ENCODE data around the gene PHKG1. TPM values are rescaled to one million over a fixed set of nuclear protein-coding genes. Genes with fewer than 3 reads are reported as not detected.
"Not testable (repeated sequence)": the region's sequence is repeated elsewhere in the genome, so short reads cannot be mapped to it uniquely, and the experiment has no call there.

PHKG1 gene
- total RNA-seq, 2 experiments from 2014 or later, result 2.4 to 3.0 TPM

DNA sequence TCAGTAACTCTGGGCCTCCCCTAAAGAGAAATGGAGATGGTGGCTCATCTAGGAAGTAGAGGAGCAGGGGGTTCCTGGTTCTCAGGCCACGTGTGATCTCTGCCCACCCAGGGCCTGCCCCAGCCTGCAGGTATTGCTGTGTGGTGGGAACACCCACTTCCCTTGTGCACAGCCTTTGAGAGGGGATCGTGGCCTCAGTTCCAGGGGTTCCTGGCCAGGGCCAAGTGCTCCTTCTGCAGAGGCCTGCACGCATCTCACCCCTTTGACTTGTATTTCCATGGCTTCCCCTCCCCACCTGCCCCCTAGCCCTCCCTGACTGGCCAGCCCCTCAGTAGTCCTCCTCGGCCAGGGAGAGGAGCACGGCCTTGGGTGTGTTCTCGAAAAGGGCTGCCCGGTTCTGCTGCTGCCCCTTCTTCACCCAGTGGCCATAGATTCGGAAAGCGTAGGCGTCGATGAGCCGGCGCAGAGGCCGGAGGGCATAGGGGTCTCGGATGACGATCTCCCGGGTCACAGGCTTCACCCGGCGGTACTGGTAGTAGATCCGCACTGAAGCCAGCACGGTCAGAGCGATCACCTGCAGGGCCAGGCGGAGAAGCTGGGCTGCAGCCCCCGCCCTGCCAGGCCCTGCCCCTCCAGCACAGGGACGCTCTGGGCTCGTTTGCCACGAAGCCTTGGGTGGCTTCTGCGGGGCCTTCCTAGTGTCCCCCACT lies 11.9 kb downstream of the PHKG1 start:
- POLR2A ChIA-PET, H3K27me3 Mint-ChIP-seq: not testable (repeated sequence)
- peaks cover 23% of the 10 kb centered on the region for H3K36me3 Mint-ChIP-seq

DNA sequence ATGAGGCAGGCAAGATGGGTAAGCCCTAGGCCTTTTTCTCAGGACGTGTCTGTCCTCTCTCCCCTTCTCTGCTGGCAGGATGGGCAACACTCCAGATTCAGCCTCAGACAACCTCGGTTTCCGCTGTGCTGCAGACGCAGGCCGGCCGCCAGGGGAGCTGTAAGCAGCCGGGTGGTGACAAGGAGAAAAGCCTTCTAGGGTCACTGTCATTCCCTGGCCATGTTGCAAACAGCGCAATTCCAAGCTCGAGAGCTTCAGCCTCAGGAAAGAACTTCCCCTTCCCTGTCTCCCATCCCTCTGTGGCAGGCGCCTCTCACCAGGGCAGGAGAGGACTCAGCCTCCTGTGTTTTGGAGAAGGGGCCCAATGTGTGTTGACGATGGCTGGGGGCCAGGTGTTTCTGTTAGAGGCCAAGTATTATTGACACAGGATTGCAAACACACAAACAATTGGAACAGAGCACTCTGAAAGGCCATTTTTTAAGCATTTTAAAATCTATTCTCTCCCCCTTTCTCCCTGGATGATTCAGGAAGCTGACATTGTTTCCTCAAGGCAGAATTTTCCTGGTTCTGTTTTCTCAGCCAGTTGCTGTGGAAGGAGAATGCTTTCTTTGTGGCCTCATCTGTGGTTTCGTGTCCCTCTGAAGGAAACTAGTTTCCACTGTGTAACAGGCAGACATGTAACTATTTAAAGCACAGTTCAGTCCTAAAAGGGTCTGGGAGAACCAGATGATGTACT lies 13.1 kb downstream of the PHKG1 start:
- Mint-ChIP-seq H3K27me3 (no peaks in the 10 kb centered on the region), H3K9me3 (no peaks in the 10 kb centered on the region), H3K4me3 (no peak overlapping the region), H3K36me3 (peaks cover 25% of the 10 kb centered on the region), H3K27ac (no peak overlapping the region), H3K4me1 (ENCODE audit: low read depth) (no peaks in the 10 kb centered on the region)
- intact Hi-C loops (cut with micrococcal nuclease), result no loop called here
- POLR2A ChIA-PET, result no interaction called here
- CTCF ChIA-PET, result no interaction called here
- DNase-seq, result no peak

More for the DNA sequence above, 11.9 kb downstream of the PHKG1 start:
- H3K27ac Mint-ChIP-seq; H3K4me3 Mint-ChIP-seq; H3K9me3 Mint-ChIP-seq; H3K4me1 Mint-ChIP-seq (ENCODE audit: low read depth); CTCF ChIA-PET; intact Hi-C loops (cut with micrococcal nuclease); DNase-seq: not testable (repeated sequence)

DNA sequence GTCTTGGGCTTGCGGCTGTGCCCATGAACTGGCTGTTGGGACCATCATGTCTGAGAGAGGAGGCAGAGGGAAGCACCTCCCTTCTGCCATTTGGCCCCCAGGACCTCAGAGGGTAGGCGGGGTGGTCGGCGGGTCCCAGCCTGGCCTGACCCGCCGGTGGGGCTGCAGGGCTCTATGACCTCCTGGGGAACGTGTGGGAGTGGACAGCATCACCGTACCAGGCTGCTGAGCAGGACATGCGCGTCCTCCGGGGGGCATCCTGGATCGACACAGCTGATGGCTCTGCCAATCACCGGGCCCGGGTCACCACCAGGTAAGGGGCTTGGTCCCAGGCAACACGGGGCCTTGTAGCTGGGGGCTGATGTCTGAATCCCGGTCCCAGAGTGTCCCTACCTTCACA lies 14.6 kb downstream of the PHKG1 start:
- ChIA-PET CTCF (interaction anchor here (1.1 kb wide), 1 partner anchor 14 kb away, joined by 3 read pairs; no protein-coding TSS in a partner anchor), POLR2A (interaction anchor here (0.6 to 0.9 kb wide), 2 partner anchors 11 to 27 kb away, joined by 3 read pairs; partner anchors contain the start of genes CCT6A and PSPH)
- H3K27me3 Mint-ChIP-seq, result no peaks in the 10 kb centered on the region

DNA sequence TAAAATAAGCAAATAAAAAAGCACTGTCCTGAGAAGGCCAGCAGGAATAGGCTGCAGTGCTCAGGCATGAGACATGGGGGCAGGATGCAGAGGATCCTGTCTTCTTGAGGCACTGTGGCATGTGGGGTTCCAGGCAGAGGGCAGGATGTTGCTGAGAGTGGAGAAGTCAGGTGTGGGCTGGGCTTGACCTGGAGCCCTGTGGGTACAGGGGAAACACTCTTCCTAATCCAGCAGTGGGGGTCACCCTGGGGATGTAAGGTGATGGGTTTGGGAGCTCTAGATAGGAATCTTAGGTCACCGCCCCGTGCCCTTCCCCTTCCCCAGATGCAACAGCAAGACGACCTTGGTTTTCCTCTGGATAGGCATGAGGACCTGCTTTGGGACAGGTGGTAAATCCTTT lies 15.1 kb downstream of the PHKG1 start:
- Mint-ChIP-seq H3K4me3 (no peak overlapping the region), H3K27me3 (no peaks in the 10 kb centered on the region), H3K4me1 (ENCODE audit: low read depth) (peaks cover 4% of the 10 kb centered on the region), H3K27ac (no peak overlapping the region), H3K9me3 (no peaks in the 10 kb centered on the region), H3K36me3 (peaks cover 34% of the 10 kb centered on the region)
- ChIA-PET POLR2A (no interaction called here), CTCF (interaction anchor here (1.1 kb wide), 1 partner anchor 14 kb away, joined by 3 read pairs; no protein-coding TSS in a partner anchor)
- intact Hi-C loops (cut with micrococcal nuclease), result no loop called here
- DNase-seq, result no peak

More for the DNA sequence above, 14.6 kb downstream of the PHKG1 start:
- H3K4me1 Mint-ChIP-seq (ENCODE audit: low read depth), result peaks cover 4% of the 10 kb centered on the region
- intact Hi-C loops (cut with micrococcal nuclease), result no loop called here
- H3K4me3 Mint-ChIP-seq, result no peak overlapping the region
- no peak overlapping the region for H3K27ac Mint-ChIP-seq
- peaks cover 30% of the 10 kb centered on the region for H3K36me3 Mint-ChIP-seq
- DNase-seq, result no peak
- H3K9me3 Mint-ChIP-seq, result no peaks in the 10 kb centered on the region

DNA sequence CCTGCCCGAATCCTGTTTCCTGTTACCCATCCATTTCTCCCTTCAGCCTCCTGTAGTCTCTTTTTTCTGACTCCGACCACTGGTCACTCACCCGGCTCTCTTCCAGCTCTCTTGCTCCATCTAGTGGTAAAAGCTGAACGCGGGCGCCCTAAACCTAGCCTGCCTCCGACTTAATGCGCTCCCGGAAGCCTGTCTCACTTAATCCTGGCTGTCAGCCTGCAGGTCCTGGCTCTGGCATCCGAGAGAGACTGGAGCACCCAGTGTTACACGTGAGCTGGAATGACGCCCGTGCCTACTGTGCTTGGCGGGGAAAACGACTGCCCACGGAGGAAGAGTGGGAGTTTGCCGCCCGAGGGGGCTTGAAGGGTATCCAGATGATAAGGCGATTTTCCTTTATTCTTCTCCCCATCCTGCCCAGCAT lies 18.4 kb downstream of the PHKG1 start:
- no peak overlapping the region for H3K27ac Mint-ChIP-seq
- peaks cover 4% of the 10 kb centered on the region for H3K4me1 Mint-ChIP-seq (ENCODE audit: low read depth)
- ChIA-PET POLR2A (interaction anchor here (0.6 to 1.8 kb wide), 2 partner anchors 9 to 72 kb away, joined by 4 to 5 read pairs; no protein-coding TSS in a partner anchor), CTCF (interaction anchor here (0.8 to 4.1 kb wide), 21 partner anchors 9 to 642 kb away, joined by 3 to 45 read pairs (median 7); partner anchors contain the start of genes CCT6A, CHCHD2, PHKG1 and PSPH)
- no peaks in the 10 kb centered on the region for H3K9me3 Mint-ChIP-seq
- peaks cover 31% of the 10 kb centered on the region for H3K36me3 Mint-ChIP-seq
- DNase-seq, result peak; percentile 77
- intact Hi-C loops (cut with micrococcal nuclease), result loop anchor here (1.0 kb wide), 2 partner anchors 70 to 433 kb away; no protein-coding TSS in a partner anchor
- no peaks in the 10 kb centered on the region for H3K27me3 Mint-ChIP-seq
- H3K4me3 Mint-ChIP-seq, result no peak overlapping the region

DNA sequence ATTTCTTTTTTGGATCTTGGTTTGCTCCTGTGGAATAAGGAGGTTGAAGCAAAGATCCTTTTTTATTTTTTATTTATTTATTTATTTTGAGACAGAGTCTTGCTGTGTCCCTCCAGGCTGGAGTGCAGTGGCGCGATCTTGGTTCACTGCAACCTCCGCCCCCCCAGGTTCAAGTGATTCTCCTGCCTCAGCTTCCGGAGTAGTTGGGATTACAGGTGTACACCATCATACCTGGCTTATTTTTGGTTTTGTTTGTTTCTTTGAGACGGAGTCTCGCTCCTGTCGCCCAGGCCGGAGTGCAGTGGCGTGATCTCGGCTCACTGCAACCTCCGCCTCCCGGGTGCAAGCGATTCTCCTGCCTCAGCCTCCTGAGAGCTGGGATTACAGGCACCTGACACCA lies 26.4 kb downstream of the PHKG1 start:
- peaks cover 27% of the 10 kb centered on the region for H3K4me1 Mint-ChIP-seq (ENCODE audit: low read depth)
- CTCF ChIA-PET, result interaction anchor here (1.2 to 4.7 kb wide), 3 partner anchors 8 to 66 kb away, joined by 5 to 34 read pairs (median 6); no protein-coding TSS in a partner anchor
- H3K4me3 Mint-ChIP-seq; H3K27me3 Mint-ChIP-seq; H3K27ac Mint-ChIP-seq; H3K9me3 Mint-ChIP-seq; intact Hi-C loops (cut with micrococcal nuclease); DNase-seq: not testable (repeated sequence)
- peaks cover 36% of the 10 kb centered on the region for H3K36me3 Mint-ChIP-seq
- POLR2A ChIA-PET, result interaction anchor here (0.9 to 1.7 kb wide), 2 partner anchors 15 to 101 kb away, joined by 3 to 10 read pairs; partner anchors contain the start of genes CCT6A and PSPH

DNA sequence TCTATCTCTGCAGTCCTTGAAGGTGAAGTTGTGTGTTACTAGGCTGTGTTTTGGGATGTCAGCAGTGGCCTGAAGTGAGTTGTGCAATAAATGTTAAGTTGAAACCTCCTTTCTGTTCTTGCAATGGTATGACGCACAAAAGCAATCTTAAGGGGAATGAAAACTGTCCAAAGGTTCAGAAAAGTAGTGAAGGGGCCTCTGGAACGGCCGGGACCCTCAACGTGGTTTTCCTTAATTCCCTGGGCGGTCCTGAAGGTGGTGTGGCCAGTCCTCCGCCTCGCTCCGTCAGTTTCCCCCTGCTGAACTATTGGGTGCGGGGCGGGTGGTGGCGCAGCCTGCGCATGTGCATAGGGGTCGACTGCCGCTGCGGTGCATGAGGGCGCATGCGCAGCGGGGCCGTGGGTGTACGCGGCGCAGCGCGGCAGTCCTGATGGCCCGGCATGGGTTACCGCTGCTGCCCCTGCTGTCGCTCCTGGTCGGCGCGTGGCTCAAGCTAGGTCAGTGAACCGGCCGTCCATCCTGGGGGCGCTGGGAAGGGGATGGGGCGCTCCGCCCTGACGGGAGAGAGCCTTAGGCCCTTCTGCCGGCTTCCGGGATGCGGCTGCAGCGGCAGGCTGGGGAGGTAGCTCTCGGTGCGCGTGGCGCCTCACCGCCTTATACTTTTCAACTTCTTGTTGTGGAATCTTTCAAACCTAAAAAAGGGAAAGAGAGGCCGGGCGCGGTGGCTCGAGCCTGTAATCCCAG lies 28.7 kb downstream of the PHKG1 start, which contains the start of gene SUMF2:
Gene SUMF2 (plus strand): TSS at position 405 of the 744 bp plus-strand sequence. CDS start 26 bp downstream, at position 431.
- ChIA-PET POLR2A (interaction anchor here (0.8 to 1.7 kb wide), 4 partner anchors 10 to 41 kb away, joined by 3 to 13 read pairs (median 4); partner anchors contain the start of genes CCT6A and PSPH), CTCF (interaction anchor here (0.6 to 4.7 kb wide), 4 partner anchors 10 to 437 kb away, joined by 3 to 34 read pairs (median 10); partner anchors contain the start of genes CCT6A and PSPH)
- peak within 1 kb of the TSS; percentile 87 for H3K4me3 Mint-ChIP-seq
- no peaks in the 10 kb centered on the region for H3K9me3 Mint-ChIP-seq
- H3K27me3 Mint-ChIP-seq, result peaks cover 1% of the 10 kb centered on the region
- intact Hi-C loops (cut with micrococcal nuclease), result loop anchor here (1.0 to 5.0 kb wide), 4 partner anchors 13 to 492 kb away; partner anchors contain the start of genes CCT6A, CHCHD2, PSPH and VOPP1
- peaks cover 40% of the 10 kb centered on the region for H3K4me1 Mint-ChIP-seq (ENCODE audit: low read depth)
- H3K36me3 Mint-ChIP-seq, result peaks cover 41% of the 10 kb centered on the region
- peak; percentile 92 for DNase-seq
- H3K27ac Mint-ChIP-seq, result peak within 1 kb of the TSS; percentile 86

DNA sequence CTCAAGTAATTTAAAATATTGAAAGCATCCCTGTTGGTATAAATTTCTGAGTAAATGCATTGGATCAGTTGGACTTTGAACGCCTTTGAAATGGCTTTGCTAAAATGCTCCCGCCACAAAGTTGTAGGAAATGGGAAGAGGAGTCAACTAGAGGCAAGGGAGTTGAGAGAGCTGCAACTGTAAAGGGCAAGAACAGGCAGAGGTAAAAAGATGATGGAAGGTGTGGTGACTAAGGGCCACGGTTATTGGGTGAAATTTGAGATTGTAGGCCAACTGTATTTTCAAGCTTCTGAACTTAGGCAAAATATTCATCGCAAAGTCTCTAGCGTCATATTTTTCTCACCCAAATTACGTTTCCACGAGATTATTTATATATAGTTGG lies 29.3 kb downstream of the PHKG1 start:
- Mint-ChIP-seq H3K27me3 (peaks cover 1% of the 10 kb centered on the region), H3K4me1 (ENCODE audit: low read depth) (peaks cover 42% of the 10 kb centered on the region), H3K27ac (peak overlapping the region; percentile 86), H3K36me3 (peaks cover 38% of the 10 kb centered on the region), H3K9me3 (no peaks in the 10 kb centered on the region), H3K4me3 (peak overlapping the region; percentile 87)
- CTCF ChIA-PET, result interaction anchor here (4.7 kb wide), 1 partner anchor 11 kb away, joined by 34 read pairs; no protein-coding TSS in a partner anchor
- intact Hi-C loops (cut with micrococcal nuclease), result loop anchor here (5.0 kb wide), 1 partner anchor 491 kb away; the partner anchor contains the start of gene VOPP1
- POLR2A ChIA-PET, result interaction anchor here (0.7 to 1.7 kb wide), 2 partner anchors 9 to 12 kb away, joined by 3 to 13 read pairs; partner anchors contain the start of genes CCT6A and PSPH
- DNase-seq, result no peak

DNA sequence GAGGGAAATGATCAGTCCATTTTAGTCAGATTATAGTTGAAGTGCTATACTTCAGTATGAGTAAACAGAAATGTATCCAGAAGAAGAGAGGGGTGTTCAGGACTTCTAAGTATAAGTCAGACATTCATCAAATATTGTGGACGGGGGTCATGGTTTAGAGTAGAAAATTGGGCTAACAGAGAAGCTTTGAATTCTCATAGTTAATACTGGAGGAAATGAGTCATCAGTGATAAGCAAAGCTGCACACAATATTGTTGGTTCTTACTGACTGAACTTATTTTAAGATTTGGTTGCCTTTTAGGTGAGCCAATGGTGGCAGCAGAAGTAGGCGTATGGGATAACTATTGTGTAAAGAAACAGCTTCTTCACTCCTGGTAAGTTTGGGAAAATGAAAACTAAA lies 30.4 kb downstream of the PHKG1 start:
- Mint-ChIP-seq H3K4me3 (no peak overlapping the region), H3K9me3 (no peaks in the 10 kb centered on the region), H3K4me1 (ENCODE audit: low read depth) (peaks cover 42% of the 10 kb centered on the region), H3K36me3 (peaks cover 48% of the 10 kb centered on the region), H3K27ac (peak overlapping the region; percentile 80), H3K27me3 (peaks cover 1% of the 10 kb centered on the region)
- DNase-seq, result no peak
- ChIA-PET POLR2A (interaction anchor here (1.5 kb wide), 1 partner anchor 11 kb away, joined by 4 read pairs; the partner anchor contains the start of genes CCT6A and PSPH), CTCF (interaction anchor here (0.8 to 4.7 kb wide), 3 partner anchors 11 to 99 kb away, joined by 4 to 34 read pairs (median 9); partner anchors contain the start of genes CCT6A and PSPH)
- intact Hi-C loops (cut with micrococcal nuclease), result loop anchor here (5.0 kb wide), 1 partner anchor 490 kb away; the partner anchor contains the start of gene VOPP1

DNA sequence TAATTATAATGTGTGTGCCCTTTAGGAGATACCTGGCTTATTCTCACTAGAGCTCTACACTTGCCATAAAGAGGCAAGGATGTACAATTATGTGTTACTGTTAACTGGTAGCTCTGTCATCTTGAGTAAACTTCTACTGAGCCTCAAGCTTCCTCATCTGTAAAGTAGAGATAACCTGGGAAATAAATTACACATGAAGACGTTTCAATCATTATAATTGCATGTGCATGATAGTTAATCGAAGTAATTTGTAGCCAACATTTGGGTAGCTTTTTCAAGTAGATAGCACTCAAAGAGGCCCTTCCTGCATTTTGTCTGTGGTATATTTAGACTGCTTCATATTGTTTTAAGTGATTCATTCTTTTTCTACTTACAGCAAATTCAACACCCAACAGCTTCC lies 38.8 kb downstream of the PHKG1 start:
- H3K9me3 Mint-ChIP-seq, result no peaks in the 10 kb centered on the region
- no peaks in the 10 kb centered on the region for H3K27me3 Mint-ChIP-seq
- no peak for DNase-seq
- ChIA-PET CTCF (interaction anchor here (1.0 to 1.6 kb wide), 2 partner anchors 19 to 21 kb away, joined by 3 to 5 read pairs; no protein-coding TSS in a partner anchor), POLR2A (interaction anchor here (0.8 kb wide), 1 partner anchor 10 kb away, joined by 3 read pairs; the partner anchor contains the start of gene SUMF2)
- peaks cover 54% of the 10 kb centered on the region for H3K36me3 Mint-ChIP-seq
- H3K4me1 Mint-ChIP-seq (ENCODE audit: low read depth), result peaks cover 38% of the 10 kb centered on the region
- H3K4me3 Mint-ChIP-seq, result peak overlapping the region; percentile 26
- H3K27ac Mint-ChIP-seq, result peak overlapping the region; percentile 78
- intact Hi-C loops (cut with micrococcal nuclease), result loop anchor here (2.0 to 5.0 kb wide), 2 partner anchors 522 to 689 kb away; partner anchors contain the start of gene LANCL2
